ENCODE results near the gene USP13. TPM values are rescaled to one million over a fixed set of nuclear protein-coding genes. Genes with fewer than 3 reads are reported as not detected.

Gene USP13
- total RNA-seq, 1 experiment from 2014 or later = 27.8 TPM

DNA sequence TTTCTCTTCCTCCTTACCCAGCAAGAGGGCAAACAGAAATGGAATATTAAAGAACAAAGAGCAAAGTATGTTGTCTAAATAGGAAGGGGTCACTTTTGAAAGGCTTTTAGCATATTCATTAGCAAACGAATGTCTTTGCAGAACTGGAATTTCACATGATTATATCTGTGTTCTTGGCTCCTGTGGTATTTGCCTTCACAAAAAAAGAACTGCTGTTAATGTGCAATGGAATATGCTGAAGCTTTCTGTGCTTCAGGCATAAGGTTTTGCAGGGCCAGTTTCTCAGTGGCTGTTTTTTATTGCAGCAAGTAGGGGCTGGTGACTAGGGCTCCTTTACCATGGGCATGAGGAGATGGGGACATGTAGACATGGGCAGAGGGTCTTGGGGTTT lies 173.4 kb downstream of the USP13 start:
- CTCF ChIA-PET = no interaction called here

DNA sequence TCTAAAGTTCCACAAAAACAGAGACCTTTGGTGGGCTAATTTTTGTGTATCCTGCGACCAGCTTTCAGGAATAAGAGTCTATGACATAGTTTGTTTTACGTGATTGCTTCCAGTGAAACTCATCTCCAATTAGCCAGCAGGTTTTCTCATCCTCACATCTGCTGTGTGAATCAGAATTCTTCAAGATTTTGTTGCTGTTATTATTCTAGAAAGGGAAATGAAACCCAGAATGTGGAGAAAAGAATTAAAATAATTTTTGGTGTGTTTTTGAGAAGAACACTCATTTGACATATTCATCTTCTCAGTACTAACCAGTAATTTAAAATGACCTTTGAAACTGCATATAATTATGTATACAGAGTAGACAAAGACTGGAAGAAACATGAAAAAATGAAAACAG lies 175.9 kb downstream of the USP13 start:
- Histone ChIP-seq H3K4me3 (ENCODE audit: low read depth in 2 of 2, low read length in 2 of 2) (no peak overlapping the region), H3K4me1 (ENCODE audit: control insufficient read depth, insufficient read depth, low read length) (no peaks in the 10 kb centered on the region), H3K27me3 (ENCODE audit: control insufficient read depth, insufficient read depth, low read length) (peaks cover 2% of the 10 kb centered on the region; the same call in 1 of the 2 replicates), H3K27ac (ENCODE audit: low read length) (no peak overlapping the region), H3K9me3 (ENCODE audit: control insufficient read depth, insufficient read depth, low read depth, low read length) (no peaks in the 10 kb centered on the region), H3K36me3 (ENCODE audit: control insufficient read depth, insufficient read depth, low read length) (no peaks in the 10 kb centered on the region)
- ChIA-PET POLR2A (no interaction called here), CTCF (no interaction called here)
- TF ChIP-seq, protein P1, sequence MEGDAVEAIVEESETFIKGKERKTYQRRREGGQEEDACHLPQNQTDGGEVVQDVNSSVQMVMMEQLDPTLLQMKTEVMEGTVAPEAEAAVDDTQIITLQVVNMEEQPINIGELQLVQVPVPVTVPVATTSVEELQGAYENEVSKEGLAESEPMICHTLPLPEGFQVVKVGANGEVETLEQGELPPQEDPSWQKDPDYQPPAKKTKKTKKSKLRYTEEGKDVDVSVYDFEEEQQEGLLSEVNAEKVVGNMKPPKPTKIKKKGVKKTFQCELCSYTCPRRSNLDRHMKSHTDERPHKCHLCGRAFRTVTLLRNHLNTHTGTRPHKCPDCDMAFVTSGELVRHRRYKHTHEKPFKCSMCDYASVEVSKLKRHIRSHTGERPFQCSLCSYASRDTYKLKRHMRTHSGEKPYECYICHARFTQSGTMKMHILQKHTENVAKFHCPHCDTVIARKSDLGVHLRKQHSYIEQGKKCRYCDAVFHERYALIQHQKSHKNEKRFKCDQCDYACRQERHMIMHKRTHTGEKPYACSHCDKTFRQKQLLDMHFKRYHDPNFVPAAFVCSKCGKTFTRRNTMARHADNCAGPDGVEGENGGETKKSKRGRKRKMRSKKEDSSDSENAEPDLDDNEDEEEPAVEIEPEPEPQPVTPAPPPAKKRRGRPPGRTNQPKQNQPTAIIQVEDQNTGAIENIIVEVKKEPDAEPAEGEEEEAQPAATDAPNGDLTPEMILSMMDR (IDR thresholded peaks at IDR 0.05) = no peak
- TF ChIP-seq, protein P2, sequence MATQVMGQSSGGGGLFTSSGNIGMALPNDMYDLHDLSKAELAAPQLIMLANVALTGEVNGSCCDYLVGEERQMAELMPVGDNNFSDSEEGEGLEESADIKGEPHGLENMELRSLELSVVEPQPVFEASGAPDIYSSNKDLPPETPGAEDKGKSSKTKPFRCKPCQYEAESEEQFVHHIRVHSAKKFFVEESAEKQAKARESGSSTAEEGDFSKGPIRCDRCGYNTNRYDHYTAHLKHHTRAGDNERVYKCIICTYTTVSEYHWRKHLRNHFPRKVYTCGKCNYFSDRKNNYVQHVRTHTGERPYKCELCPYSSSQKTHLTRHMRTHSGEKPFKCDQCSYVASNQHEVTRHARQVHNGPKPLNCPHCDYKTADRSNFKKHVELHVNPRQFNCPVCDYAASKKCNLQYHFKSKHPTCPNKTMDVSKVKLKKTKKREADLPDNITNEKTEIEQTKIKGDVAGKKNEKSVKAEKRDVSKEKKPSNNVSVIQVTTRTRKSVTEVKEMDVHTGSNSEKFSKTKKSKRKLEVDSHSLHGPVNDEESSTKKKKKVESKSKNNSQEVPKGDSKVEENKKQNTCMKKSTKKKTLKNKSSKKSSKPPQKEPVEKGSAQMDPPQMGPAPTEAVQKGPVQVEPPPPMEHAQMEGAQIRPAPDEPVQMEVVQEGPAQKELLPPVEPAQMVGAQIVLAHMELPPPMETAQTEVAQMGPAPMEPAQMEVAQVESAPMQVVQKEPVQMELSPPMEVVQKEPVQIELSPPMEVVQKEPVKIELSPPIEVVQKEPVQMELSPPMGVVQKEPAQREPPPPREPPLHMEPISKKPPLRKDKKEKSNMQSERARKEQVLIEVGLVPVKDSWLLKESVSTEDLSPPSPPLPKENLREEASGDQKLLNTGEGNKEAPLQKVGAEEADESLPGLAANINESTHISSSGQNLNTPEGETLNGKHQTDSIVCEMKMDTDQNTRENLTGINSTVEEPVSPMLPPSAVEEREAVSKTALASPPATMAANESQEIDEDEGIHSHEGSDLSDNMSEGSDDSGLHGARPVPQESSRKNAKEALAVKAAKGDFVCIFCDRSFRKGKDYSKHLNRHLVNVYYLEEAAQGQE (IDR thresholded peaks at IDR 0.05; ENCODE audit: insufficient read depth in 1 of 2, low read depth in 2 of 2, low read length in 1 of 2) = no peak
- no peak for TF ChIP-seq POLR2AphosphoS5 (IDR thresholded peaks at IDR 0.05; ENCODE audit: low read depth, low read length)
- TF ChIP-seq SIN3A (IDR thresholded peaks at IDR 0.05; ENCODE audit: borderline replicate concordance, insufficient read depth, low read depth, low read length) = no peak
- TF ChIP-seq TCF7L2 (IDR thresholded peaks at IDR 0.05; ENCODE audit: low read depth, low read length) = no peak
- ATAC-seq (no peak), DNase-seq (ENCODE audit: low read depth, low spot score) (no peak)
- in situ Hi-C loops (cut with HindIII; ENCODE audit: low pct_unique_long_range_greater_than_20kb, low sequenced_read_pairs) (no loop called here), intact Hi-C loops (cut with micrococcal nuclease; ENCODE audit: unreplicated experiment) (no loop called here)
- BruUV-seq (replicated peaks) = no TSS peak

More for the DNA sequence above, 173.4 kb downstream of the USP13 start:
- intact Hi-C loops (cut with micrococcal nuclease; ENCODE audit: unreplicated experiment) (no loop called here), in situ Hi-C loops (cut with HindIII; ENCODE audit: low pct_unique_long_range_greater_than_20kb, low sequenced_read_pairs) (no loop called here)
- Histone ChIP-seq H3K4me1 (ENCODE audit: control insufficient read depth, insufficient read depth, low read length) (no peaks in the 10 kb centered on the region), H3K36me3 (ENCODE audit: control insufficient read depth, insufficient read depth, low read length) (no peaks in the 10 kb centered on the region), H3K9me3 (ENCODE audit: control insufficient read depth, insufficient read depth, low read depth, low read length) (no peaks in the 10 kb centered on the region), H3K27me3 (ENCODE audit: control insufficient read depth, insufficient read depth, low read length) (peaks cover 6% of the 10 kb centered on the region; the same call in 1 of the 2 replicates), H3K4me3 (ENCODE audit: low read depth in 2 of 2, low read length in 2 of 2) (no peak overlapping the region), H3K27ac (ENCODE audit: low read length) (no peak overlapping the region)
- DNase-seq (ENCODE audit: low read depth, low spot score) = no peak
- no peak for ATAC-seq
- TF ChIP-seq, protein P2 (IDR thresholded peaks at IDR 0.05; ENCODE audit: insufficient read depth in 1 of 2, low read depth in 2 of 2, low read length in 1 of 2) = no peak
- TF ChIP-seq POLR2AphosphoS5 (IDR thresholded peaks at IDR 0.05; ENCODE audit: low read depth, low read length) = no peak
- TF ChIP-seq TCF7L2 (IDR thresholded peaks at IDR 0.05; ENCODE audit: low read depth, low read length) = no peak
- TF ChIP-seq, protein P1 (IDR thresholded peaks at IDR 0.05) = no peak
- TF ChIP-seq SIN3A (IDR thresholded peaks at IDR 0.05; ENCODE audit: borderline replicate concordance, insufficient read depth, low read depth, low read length) = no peak
- POLR2A ChIA-PET = no interaction called here
- no TSS peak for BruUV-seq (replicated peaks)
